Uterine smooth muscle cell (primary cell): ENCODE results near the gene SCARB2. TPM values are rescaled to one million over a fixed set of nuclear protein-coding genes. Genes with fewer than 3 reads are reported as not detected.

Source experiments
- total RNA-seq: library from RNA; depleted of rRNA; stranded (reverse); fragments of >200 nt; gene quantifications from 2 replicates; pipeline ENCODE4 v1.2.3, GENCODE V29; 2014

Gene SCARB2, protein sequence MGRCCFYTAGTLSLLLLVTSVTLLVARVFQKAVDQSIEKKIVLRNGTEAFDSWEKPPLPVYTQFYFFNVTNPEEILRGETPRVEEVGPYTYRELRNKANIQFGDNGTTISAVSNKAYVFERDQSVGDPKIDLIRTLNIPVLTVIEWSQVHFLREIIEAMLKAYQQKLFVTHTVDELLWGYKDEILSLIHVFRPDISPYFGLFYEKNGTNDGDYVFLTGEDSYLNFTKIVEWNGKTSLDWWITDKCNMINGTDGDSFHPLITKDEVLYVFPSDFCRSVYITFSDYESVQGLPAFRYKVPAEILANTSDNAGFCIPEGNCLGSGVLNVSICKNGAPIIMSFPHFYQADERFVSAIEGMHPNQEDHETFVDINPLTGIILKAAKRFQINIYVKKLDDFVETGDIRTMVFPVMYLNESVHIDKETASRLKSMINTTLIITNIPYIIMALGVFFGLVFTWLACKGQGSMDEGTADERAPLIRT
- total RNA-seq: 162 and 265 TPM in 2 replicates

GRCh38 chr4:76213415-76214176, at the start of gene SCARB2:
TSS of gene SCARB2 (minus strand) at chr4:76213824. CDS start at chr4:76213543, 281 bp downstream.

DNA sequence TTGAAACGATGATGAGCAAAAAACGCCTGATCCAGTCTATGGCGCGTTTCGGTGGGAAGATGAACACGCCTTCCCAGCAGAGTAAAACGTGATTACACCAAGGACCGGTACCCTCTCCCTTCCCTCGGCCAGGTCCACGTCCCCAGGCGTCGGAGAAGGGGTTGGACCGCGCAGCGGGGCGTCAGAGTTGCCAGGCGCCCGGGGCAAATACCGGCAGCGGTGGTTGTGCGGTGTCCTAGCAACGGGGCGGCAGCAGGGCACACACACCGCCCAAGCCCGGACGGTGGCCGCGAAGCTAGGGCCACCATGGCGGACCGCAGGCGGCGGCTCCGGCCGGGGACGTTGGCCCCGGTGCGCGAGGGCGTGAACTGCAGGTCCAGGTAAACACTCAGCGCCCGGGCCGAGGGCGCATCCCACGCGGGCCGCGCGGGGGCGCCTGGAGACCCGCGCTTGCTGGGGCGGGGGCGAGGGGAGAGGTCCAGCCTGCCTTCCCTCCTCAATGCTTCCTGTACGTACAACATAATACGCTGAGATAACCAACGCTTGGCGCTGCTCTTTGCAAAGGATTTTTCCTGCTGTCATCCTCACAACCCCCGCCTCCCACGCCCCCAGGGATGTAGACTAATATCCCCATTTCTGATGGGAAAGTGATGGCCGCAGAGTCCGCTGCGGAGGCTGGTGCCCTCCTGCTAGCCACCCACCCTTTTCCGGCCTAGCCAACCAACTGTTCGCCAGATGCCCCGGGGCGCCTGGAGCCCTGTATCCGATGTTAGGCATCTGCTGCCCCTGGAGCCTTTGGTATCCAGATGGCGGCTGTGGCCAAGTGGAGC, 38.0 kb upstream of the SCARB2 start, which contains the start of gene FAM47E:
Gene FAM47E, plus strand, starts transcription at position 281 of the 830 bp plus-strand sequence. Its CDS starts 26 bp downstream, at position 307.

GRCh38 chr4:76148142-76148865, 65.3 kb downstream of the SCARB2 start, which contains the start of gene NUP54:
TSS of gene NUP54 (minus strand) at chr4:76148397. CDS start at chr4:76148374, 23 bp downstream.

Other genes with a start within 250 kb of the SCARB2 start
- 33.2 and 38.4 TPM in 2 replicates for gene SDAD1, start 222.9 kb downstream of the SCARB2 start, total RNA-seq
- not detected in 2 replicates for gene CXCL9, start 206.3 kb downstream of the SCARB2 start, total RNA-seq
- gene CXCL10, start 190.3 kb downstream of the SCARB2 start, total RNA-seq: not detected in 2 replicates
- 0.22 TPM in 1 of 2 replicates, not detected in the other for gene CXCL11, start 177.8 kb downstream of the SCARB2 start, total RNA-seq
- gene ART3, start 139.1 kb downstream of the SCARB2 start, total RNA-seq: not detected in 2 replicates
- 50.2 and 80.1 TPM in 2 replicates for gene NUP54, start 65.4 kb downstream of the SCARB2 start, total RNA-seq
- under 0.01 and 0.37 TPM in 2 replicates for gene FAM47E, start 37.9 kb upstream of the SCARB2 start, total RNA-seq
- 7.2 and 7.6 TPM in 2 replicates for gene STBD1, start 92.9 kb upstream of the SCARB2 start, total RNA-seq
- gene CCDC158, start 207.3 kb upstream of the SCARB2 start, total RNA-seq: 0.11 and 0.37 TPM in 2 replicates
- gene SHROOM3, start 221.4 kb upstream of the SCARB2 start, total RNA-seq: 2.2 and 4.2 TPM in 2 replicates